ENCODE results near the gene CD109. TPM values are rescaled to one million over a fixed set of nuclear protein-coding genes. Genes with fewer than 3 reads are reported as not detected.
A peak's percentile ranks its signal among the peaks of the same experiment; 100 is the strongest.
"Not testable (repeated sequence)": the region's sequence is repeated elsewhere in the genome, so short reads cannot be mapped to it uniquely, and the experiment has no call there.

The CD109 gene
- total and polyA plus RNA-seq, 11 donors, result 1.9 to 30.5 (median 10.7) TPM

DNA sequence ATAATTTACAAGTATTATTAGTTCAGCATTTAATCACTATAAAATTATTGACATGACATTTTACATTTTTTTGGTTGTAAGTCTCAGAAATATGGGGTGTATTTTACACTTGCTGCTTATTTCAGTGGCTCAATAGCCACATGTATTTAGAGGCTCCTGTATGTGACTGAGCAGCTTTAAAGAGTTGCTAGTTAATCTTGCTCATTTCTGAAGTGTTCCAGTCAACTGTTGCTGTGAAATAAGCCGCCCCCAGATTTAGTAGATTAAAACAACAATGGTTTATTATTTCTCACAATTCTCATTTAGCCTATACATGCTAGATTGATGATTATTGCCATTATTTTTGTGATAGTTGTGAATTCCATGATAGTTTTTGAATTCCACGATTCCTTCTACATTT lies 23.0 kb downstream of the CD109 start:
- no peaks in the 10 kb centered on the region for H3K27me3 ChIP-seq
- no peak overlapping the region for H3K27ac ChIP-seq
- WGBS, 4 donors, result 92 to 96% (median 94%) methylated on average over 2 of the region's 2 CpGs
- ATAC-seq (no peak), DNase-seq (no peak)
- peaks cover 0 to 23% (median 4%) of the 10 kb centered on the region in 12 donors for H3K4me1 ChIP-seq
- H3K36me3 ChIP-seq, result no peaks in the 10 kb centered on the region
- intact Hi-C loops (cut with DNase I), result no loop called here
- H3K9me3 ChIP-seq, result peaks cover 0 to 7% (median 0%) of the 10 kb centered on the region in 12 donors
- TF ChIP-seq POLR2A (IDR thresholded peaks at IDR 0.05), result no peak
- TF ChIP-seq, protein P1, sequence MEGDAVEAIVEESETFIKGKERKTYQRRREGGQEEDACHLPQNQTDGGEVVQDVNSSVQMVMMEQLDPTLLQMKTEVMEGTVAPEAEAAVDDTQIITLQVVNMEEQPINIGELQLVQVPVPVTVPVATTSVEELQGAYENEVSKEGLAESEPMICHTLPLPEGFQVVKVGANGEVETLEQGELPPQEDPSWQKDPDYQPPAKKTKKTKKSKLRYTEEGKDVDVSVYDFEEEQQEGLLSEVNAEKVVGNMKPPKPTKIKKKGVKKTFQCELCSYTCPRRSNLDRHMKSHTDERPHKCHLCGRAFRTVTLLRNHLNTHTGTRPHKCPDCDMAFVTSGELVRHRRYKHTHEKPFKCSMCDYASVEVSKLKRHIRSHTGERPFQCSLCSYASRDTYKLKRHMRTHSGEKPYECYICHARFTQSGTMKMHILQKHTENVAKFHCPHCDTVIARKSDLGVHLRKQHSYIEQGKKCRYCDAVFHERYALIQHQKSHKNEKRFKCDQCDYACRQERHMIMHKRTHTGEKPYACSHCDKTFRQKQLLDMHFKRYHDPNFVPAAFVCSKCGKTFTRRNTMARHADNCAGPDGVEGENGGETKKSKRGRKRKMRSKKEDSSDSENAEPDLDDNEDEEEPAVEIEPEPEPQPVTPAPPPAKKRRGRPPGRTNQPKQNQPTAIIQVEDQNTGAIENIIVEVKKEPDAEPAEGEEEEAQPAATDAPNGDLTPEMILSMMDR (IDR thresholded peaks at IDR 0.05), result no peak
- H3K4me3 ChIP-seq, result no peak overlapping the region

DNA sequence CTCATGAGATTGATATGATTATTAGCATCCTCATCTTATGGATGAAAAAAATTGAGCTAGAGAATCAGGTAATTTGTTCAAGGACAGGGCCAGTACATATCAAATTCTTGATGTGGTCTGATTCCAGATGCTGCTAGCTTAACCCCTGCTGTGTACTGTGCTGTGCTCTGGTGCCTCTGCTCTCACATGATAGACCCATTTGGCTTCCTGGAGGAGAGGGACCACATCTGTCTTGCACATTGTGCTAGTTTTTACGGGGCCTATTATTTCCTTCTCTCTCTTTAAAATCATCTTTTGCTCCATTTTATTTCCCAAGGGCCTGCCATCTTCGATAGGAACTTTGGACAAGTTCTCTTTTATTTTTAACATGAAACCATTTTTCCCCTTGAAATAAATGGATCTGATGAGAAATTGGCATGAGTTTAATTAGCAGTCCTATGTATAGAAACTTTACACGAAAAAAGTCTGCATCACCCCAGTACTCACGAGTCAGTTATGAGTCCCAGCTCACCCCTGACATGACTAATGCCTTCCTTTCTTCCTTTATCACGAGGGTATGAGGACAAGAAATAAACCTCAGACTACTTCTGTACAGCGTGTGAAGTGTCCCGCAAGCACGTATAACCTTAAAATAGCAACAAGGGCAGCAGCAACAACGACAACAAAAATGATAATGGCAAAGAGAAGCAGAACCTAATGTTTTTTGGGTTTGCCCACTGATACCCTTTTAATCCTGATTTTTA lies 26.5 kb downstream of the CD109 start:
- Histone ChIP-seq H3K4me3 (no peak overlapping the region), H3K36me3 (no peaks in the 10 kb centered on the region), H3K27me3 (no peaks in the 10 kb centered on the region), H3K4me1 (peaks cover 0 to 27% (median 5%) of the 10 kb centered on the region in 12 donors), H3K27ac (peak overlapping the region; percentile 38 to 70 (median 64)), H3K9me3 (no peaks in the 10 kb centered on the region)
- DNase-seq (peak in 1 of 5 donors; percentile 59), ATAC-seq (peak; percentile 94 to 98 (median 96))
- 33 to 52% (median 42%) methylated on average over 9 of the region's 9 CpGs for WGBS, 4 donors
- intact Hi-C loops (cut with DNase I), result no loop called here
- no peak for TF ChIP-seq POLR2A (IDR thresholded peaks at IDR 0.05)
- TF ChIP-seq, protein P1 (IDR thresholded peaks at IDR 0.05), result no peak

DNA sequence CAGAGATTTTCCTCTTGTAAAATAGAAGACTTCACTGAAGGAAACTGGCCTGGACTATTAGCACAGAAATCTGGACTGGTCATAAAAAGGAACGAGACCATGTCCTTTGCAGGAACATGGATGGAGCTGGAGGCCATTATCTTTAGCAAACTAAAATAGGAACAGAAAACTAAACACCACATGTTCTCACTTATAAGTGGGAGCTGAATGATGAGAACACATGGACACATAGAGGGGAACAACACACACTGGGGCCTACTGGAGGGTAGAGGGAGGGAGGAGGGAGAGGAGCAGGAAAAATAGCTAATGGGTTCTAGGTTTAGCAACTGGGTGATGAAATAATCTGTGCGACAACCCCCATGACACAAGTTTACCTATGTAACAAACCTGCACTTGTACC lies 27.5 kb downstream of the CD109 start:
- H3K27ac ChIP-seq, result peak overlapping the region; percentile 38 to 70 (median 64)
- ATAC-seq, result peak; percentile 69 to 77 (median 72)
- H3K36me3 ChIP-seq; H3K4me3 ChIP-seq; H3K27me3 ChIP-seq; H3K9me3 ChIP-seq; intact Hi-C loops (cut with DNase I); DNase-seq: not testable (repeated sequence)
- WGBS, 4 donors, result 40 to 57% (median 49%) methylated on average over 2 of the region's 2 CpGs
- H3K4me1 ChIP-seq, result peaks cover 0 to 27% (median 5%) of the 10 kb centered on the region in 12 donors

DNA sequence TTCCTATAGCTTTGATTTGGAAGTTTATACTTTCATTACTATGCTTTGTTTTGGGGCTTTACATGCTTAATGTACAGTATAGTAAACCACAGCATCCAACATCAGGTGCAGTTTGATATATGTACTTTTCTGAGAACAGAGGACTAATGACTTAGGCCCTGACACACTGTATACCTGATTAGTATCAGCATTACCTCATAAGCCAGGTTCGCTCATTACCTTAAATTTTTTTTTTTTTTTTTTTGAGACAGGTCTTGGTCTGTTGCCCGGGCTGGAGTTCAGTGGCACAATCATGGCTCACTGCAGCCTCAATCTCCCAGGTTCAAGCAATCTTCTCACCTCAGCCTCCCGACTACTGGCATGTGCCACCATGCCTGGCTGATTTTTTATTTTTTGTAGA lies 28.4 kb downstream of the CD109 start:
- no peak overlapping the region for H3K4me3 ChIP-seq
- H3K36me3 ChIP-seq, result no peaks in the 10 kb centered on the region
- H3K9me3 ChIP-seq, result no peaks in the 10 kb centered on the region
- 95 to 97% (median 96%) methylated on average over 3 of the region's 3 CpGs for WGBS, 4 donors
- no peak for ATAC-seq
- TF ChIP-seq, protein P1 (IDR thresholded peaks at IDR 0.05), result no peak
- no peak for TF ChIP-seq POLR2A (IDR thresholded peaks at IDR 0.05)
- intact Hi-C loops (cut with DNase I), result no loop called here
- peaks cover 0 to 27% (median 5%) of the 10 kb centered on the region in 12 donors for H3K4me1 ChIP-seq
- DNase-seq, result no peak
- no peaks in the 10 kb centered on the region for H3K27me3 ChIP-seq
- peak overlapping the region in 2 of 12 donors; percentile 69 to 70 for H3K27ac ChIP-seq

DNA sequence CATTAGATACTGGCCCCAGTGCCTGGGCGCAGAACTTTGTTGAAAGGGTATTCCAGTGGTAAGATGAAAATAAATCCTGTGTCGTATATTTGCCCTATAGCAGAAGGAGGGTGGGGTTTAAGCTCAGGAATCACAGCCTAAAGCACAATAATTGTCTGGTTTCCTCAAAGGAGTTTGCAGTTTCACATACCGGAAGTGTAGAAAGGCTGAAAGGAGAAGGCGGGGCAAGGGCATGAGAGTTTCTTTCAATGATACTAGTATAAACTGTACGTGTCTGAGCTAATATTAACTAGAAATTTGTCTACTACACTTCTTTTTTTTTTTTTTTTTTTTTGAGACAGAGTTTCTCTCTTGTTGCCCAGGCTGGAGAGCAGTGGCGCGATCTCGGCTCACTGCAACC lies 29.2 kb downstream of the CD109 start:
- H3K27me3 ChIP-seq; H3K9me3 ChIP-seq; intact Hi-C loops (cut with DNase I); H3K36me3 ChIP-seq; DNase-seq: not testable (repeated sequence)
- Histone ChIP-seq H3K4me1 (peaks cover 0 to 27% (median 5%) of the 10 kb centered on the region in 12 donors), H3K4me3 (peak overlapping the region in 3 of 12 donors; percentile 15 to 33 (median 19)), H3K27ac (peak overlapping the region in 4 of 12 donors; percentile 30 to 70 (median 52))
- 50 to 70% (median 59%) methylated on average over 8 of the region's 8 CpGs for WGBS, 4 donors
- ATAC-seq, result peak in 2 of 4 donors; percentile 16 to 40
